ENCODE results near the gene ANTXR2.

Gene ANTXR2

GRCh38 chr4:80070880-80071603 is 2.0 kb downstream of the ANTXR2 start:
- no peak for DNase-seq (ENCODE audit: extremely low read depth in 1 of 2, low read depth in 1 of 2)

GRCh38 chr4:80069837-80070731 is 2.9 kb downstream of the ANTXR2 start:
- no peak for DNase-seq (ENCODE audit: extremely low read depth in 1 of 2, low read depth in 1 of 2)

GRCh38 chr4:80069108-80069836 is 3.8 kb downstream of the ANTXR2 start:
- no peak for DNase-seq (ENCODE audit: extremely low read depth in 1 of 2, low read depth in 1 of 2)

GRCh38 chr4:80065601-80066000 is 7.4 kb downstream of the ANTXR2 start:
- DNase-seq (ENCODE audit: extremely low read depth in 1 of 2, low read depth in 1 of 2): no peak

GRCh38 chr4:80062527-80062926 is 10.5 kb downstream of the ANTXR2 start:
- DNase-seq (ENCODE audit: extremely low read depth in 1 of 2, low read depth in 1 of 2): no peak

GRCh38 chr4:80060804-80061203 is 12.2 kb downstream of the ANTXR2 start:
- DNase-seq (ENCODE audit: extremely low read depth in 1 of 2, low read depth in 1 of 2): no peak

- no peak for DNase-seq (ENCODE audit: extremely low read depth in 1 of 2, low read depth in 1 of 2)
Observed at GRCh38 chr4:80058740-80059139, 14.3 kb downstream of the ANTXR2 start.

GRCh38 chr4:80054375-80054774 is 18.7 kb downstream of the ANTXR2 start:
- DNase-seq (ENCODE audit: extremely low read depth in 1 of 2, low read depth in 1 of 2): no peak

GRCh38 chr4:80053140-80053910 is 19.7 kb downstream of the ANTXR2 start:
- no peak for DNase-seq (ENCODE audit: extremely low read depth in 1 of 2, low read depth in 1 of 2)

- DNase-seq (ENCODE audit: extremely low read depth in 1 of 2, low read depth in 1 of 2): no peak
Observed at GRCh38 chr4:80049813-80050534, 23.1 kb downstream of the ANTXR2 start.

GRCh38 chr4:80049402-80049801 is 23.6 kb downstream of the ANTXR2 start:
- DNase-seq (ENCODE audit: extremely low read depth in 1 of 2, low read depth in 1 of 2): no peak

GRCh38 chr4:80045786-80046185 is 27.2 kb downstream of the ANTXR2 start:
- DNase-seq (ENCODE audit: extremely low read depth in 1 of 2, low read depth in 1 of 2): no peak

GRCh38 chr4:80043541-80043940 is 29.5 kb downstream of the ANTXR2 start:
- DNase-seq (ENCODE audit: extremely low read depth in 1 of 2, low read depth in 1 of 2): no peak

GRCh38 chr4:80042821-80043220 is 30.2 kb downstream of the ANTXR2 start:
- no peak for DNase-seq (ENCODE audit: extremely low read depth in 1 of 2, low read depth in 1 of 2)

GRCh38 chr4:80037864-80038263 is 35.2 kb downstream of the ANTXR2 start:
- DNase-seq (ENCODE audit: extremely low read depth in 1 of 2, low read depth in 1 of 2): no peak

- DNase-seq (ENCODE audit: extremely low read depth in 1 of 2, low read depth in 1 of 2): no peak
Observed at GRCh38 chr4:80036949-80037685, 35.9 kb downstream of the ANTXR2 start.

GRCh38 chr4:80036306-80036705 is 36.7 kb downstream of the ANTXR2 start:
- no peak for DNase-seq (ENCODE audit: extremely low read depth in 1 of 2, low read depth in 1 of 2)

- no peak for DNase-seq (ENCODE audit: extremely low read depth in 1 of 2, low read depth in 1 of 2)
Observed at GRCh38 chr4:80035336-80035735, 37.7 kb downstream of the ANTXR2 start.

GRCh38 chr4:80033581-80033980 is 39.4 kb downstream of the ANTXR2 start:
- DNase-seq (ENCODE audit: extremely low read depth in 1 of 2, low read depth in 1 of 2): no peak

Measured in activated CD8-positive, alpha-beta memory T cell treated with anti-CD3 and anti-CD28 coated beads for 1 hour (primary cell).